Kidney capillary endothelial cell (primary cell): ENCODE measurements around the gene OR8S1.

Source experiments
- DNase-seq: peaks from one replicate; pipeline ENCODE4 v3.0.0-alpha.2; 2018; ENCODE audit warnings: low spot score

Gene OR8S1

GRCh38 chr12:48557919-48558318, 32.5 kb downstream of the OR8S1 start:
- no peak for DNase-seq

DNA sequence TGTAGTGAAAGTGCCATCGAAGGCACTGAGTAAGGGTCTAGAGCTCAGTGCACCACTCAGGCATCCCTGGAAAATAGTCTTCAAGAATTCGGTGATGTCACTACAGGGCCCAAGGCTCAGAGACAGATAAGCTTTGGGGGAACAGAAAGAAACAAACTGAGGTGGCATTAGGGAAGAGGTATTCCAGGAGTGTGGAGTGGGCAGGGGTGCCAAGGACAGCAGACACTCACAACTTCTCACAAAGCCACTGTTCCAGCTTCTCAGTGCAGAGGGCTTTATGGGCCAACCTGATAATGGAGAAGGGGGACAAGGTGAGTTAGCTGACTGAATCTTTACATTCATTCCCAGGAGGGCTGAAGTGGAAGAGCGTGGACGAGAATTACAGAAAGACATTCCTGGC, 42.3 kb downstream of the OR8S1 start:
- no peak for DNase-seq

DNA sequence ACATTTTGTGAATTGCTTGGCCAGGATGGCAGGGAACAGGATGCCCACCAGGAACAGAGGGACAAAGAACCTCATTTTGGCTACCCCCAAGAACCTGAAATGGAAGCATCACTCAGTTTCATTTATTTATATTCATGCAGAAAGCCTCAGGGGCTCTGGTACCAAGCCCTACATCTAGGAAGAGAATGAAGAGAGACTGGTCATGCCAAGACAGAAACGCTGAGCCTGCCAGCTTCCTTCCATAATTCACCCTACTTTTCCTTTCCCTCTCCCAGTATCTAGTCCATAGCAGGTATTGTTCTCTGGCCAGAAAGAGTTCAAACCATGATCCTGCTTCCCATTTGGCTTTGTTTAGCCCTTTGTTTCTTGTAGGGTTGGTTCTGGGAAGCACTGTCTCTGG, 44.5 kb downstream of the OR8S1 start, which contains the start of gene LALBA:
TSS of gene LALBA (minus strand) at position 101 of the 400 bp plus-strand sequence. CDS start at position 75, 26 bp downstream.
- DNase-seq = no peak

- DNase-seq = no peak
Measured at GRCh38 chr12:48572326-48572725, 46.9 kb downstream of the OR8S1 start.
